Measurements from ENCODE around the gene FANCG. TPM values are rescaled to one million over a fixed set of nuclear protein-coding genes. Genes with fewer than 3 reads are reported as not detected.
A peak's percentile ranks its signal among the peaks of the same experiment; 100 is the strongest.

Gene FANCG
- total RNA-seq, 1 donor = 10.9 TPM

GRCh38 chr9:35105571-35106342, 26.0 kb upstream of the FANCG start:
- Histone ChIP-seq H3K4me2 (ENCODE audit: insufficient read depth, low read length) (no peak overlapping the region), H3K27ac (ENCODE audit: low read depth, low read length) (no peak overlapping the region), H3K4me1 (ENCODE audit: insufficient read depth, low read length) (peaks cover 31% of the 10 kb centered on the region), H3K9me3 (ENCODE audit: low read depth, low read length) (no peaks in the 10 kb centered on the region), H2AFZ (ENCODE audit: low read length) (no peak overlapping the region), H3K79me2 (ENCODE audit: insufficient read depth, low read length) (peaks cover 65% of the 10 kb centered on the region), H3K36me3 (ENCODE audit: insufficient read depth, low read length) (peaks cover 60% of the 10 kb centered on the region), H3K27me3 (ENCODE audit: insufficient read depth, low read length) (no peaks in the 10 kb centered on the region), H3K4me3 (ENCODE audit: insufficient read depth, low read length) (no peak overlapping the region), H4K20me1 (ENCODE audit: insufficient read depth, low read length) (peaks cover 29% of the 10 kb centered on the region)
- peak; percentile 59 for DNase-seq (ENCODE audit: insufficient read length, low spot score, missing footprints)
- TF ChIP-seq, protein P1, sequence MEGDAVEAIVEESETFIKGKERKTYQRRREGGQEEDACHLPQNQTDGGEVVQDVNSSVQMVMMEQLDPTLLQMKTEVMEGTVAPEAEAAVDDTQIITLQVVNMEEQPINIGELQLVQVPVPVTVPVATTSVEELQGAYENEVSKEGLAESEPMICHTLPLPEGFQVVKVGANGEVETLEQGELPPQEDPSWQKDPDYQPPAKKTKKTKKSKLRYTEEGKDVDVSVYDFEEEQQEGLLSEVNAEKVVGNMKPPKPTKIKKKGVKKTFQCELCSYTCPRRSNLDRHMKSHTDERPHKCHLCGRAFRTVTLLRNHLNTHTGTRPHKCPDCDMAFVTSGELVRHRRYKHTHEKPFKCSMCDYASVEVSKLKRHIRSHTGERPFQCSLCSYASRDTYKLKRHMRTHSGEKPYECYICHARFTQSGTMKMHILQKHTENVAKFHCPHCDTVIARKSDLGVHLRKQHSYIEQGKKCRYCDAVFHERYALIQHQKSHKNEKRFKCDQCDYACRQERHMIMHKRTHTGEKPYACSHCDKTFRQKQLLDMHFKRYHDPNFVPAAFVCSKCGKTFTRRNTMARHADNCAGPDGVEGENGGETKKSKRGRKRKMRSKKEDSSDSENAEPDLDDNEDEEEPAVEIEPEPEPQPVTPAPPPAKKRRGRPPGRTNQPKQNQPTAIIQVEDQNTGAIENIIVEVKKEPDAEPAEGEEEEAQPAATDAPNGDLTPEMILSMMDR (IDR thresholded peaks at IDR 0.05; ENCODE audit: extremely low read depth, low read depth, low read length) = no peak

DNA sequence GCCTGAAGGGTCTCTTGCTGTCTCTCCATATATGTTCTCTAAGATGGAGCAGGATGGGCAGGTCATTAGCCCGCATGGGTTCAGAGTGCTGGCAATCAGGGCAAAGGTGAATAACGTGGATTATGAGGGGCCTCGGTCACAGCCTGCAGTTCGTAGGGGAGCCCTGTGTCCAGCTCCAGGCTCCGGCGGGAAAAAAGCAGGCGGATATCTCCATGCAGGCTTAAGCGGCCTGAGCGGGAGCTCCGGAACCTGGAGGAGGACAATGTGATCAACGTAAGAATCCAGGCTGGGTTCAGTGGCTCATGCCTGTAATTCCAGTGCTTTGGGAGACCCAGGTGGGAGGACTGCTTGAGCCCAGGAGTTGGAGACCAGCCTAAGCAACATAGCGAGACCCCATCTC, 25.4 kb upstream of the FANCG start:
- Histone ChIP-seq H3K9me3 (ENCODE audit: low read depth, low read length) (no peaks in the 10 kb centered on the region), H3K4me3 (ENCODE audit: insufficient read depth, low read length) (no peak overlapping the region), H3K4me2 (ENCODE audit: insufficient read depth, low read length) (no peak overlapping the region), H3K27me3 (ENCODE audit: insufficient read depth, low read length) (no peaks in the 10 kb centered on the region), H4K20me1 (ENCODE audit: insufficient read depth, low read length) (peaks cover 26% of the 10 kb centered on the region), H2AFZ (ENCODE audit: low read length) (no peak overlapping the region), H3K36me3 (ENCODE audit: insufficient read depth, low read length) (peaks cover 67% of the 10 kb centered on the region), H3K79me2 (ENCODE audit: insufficient read depth, low read length) (peaks cover 59% of the 10 kb centered on the region), H3K4me1 (ENCODE audit: insufficient read depth, low read length) (peaks cover 24% of the 10 kb centered on the region), H3K27ac (ENCODE audit: low read depth, low read length) (no peak overlapping the region)
- TF ChIP-seq, protein P1 (IDR thresholded peaks at IDR 0.05; ENCODE audit: extremely low read depth, low read depth, low read length) = no peak
- no peak for DNase-seq (ENCODE audit: insufficient read length, low spot score, missing footprints)

DNA sequence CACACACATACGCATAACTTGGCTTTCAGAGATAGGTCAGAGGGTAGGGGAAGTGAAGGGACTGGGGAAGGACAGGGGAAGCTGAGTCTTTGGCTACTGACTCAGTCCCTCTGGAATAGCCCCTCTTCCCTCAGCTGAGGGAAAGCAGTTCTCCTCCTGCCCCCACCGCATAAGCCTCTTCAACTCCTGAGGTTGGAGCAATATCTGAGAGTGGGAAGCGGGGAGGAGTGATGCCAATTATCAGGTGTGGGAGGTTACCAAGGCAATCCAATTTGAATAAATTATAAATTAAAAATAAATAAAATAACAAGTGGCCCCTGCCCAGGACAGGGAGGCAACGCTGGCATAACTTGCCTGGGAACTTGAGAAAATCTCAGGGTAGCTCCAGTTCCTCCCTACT, 24.8 kb upstream of the FANCG start:
- Histone ChIP-seq H3K4me2 (ENCODE audit: insufficient read depth, low read length) (no peak overlapping the region), H3K79me2 (ENCODE audit: insufficient read depth, low read length) (peaks cover 53% of the 10 kb centered on the region), H3K4me3 (ENCODE audit: insufficient read depth, low read length) (no peak overlapping the region), H3K36me3 (ENCODE audit: insufficient read depth, low read length) (peaks cover 72% of the 10 kb centered on the region), H4K20me1 (ENCODE audit: insufficient read depth, low read length) (peaks cover 23% of the 10 kb centered on the region), H3K27ac (ENCODE audit: low read depth, low read length) (peak overlapping the region; percentile 97), H3K27me3 (ENCODE audit: insufficient read depth, low read length) (no peaks in the 10 kb centered on the region), H3K9me3 (ENCODE audit: low read depth, low read length) (no peaks in the 10 kb centered on the region), H3K4me1 (ENCODE audit: insufficient read depth, low read length) (peaks cover 20% of the 10 kb centered on the region), H2AFZ (ENCODE audit: low read length) (no peak overlapping the region)
- DNase-seq (ENCODE audit: insufficient read length, low spot score, missing footprints) = peak; percentile 10
- TF ChIP-seq, protein P1 (IDR thresholded peaks at IDR 0.05; ENCODE audit: extremely low read depth, low read depth, low read length) = no peak

GRCh38 chr9:35103660-35104191, 24.0 kb upstream of the FANCG start:
- Histone ChIP-seq H3K9me3 (ENCODE audit: low read depth, low read length) (no peaks in the 10 kb centered on the region), H2AFZ (ENCODE audit: low read length) (peak overlapping the region; percentile 94), H3K4me2 (ENCODE audit: insufficient read depth, low read length) (peak overlapping the region; percentile 97), H3K36me3 (ENCODE audit: insufficient read depth, low read length) (peaks cover 68% of the 10 kb centered on the region), H3K27me3 (ENCODE audit: insufficient read depth, low read length) (no peaks in the 10 kb centered on the region), H3K79me2 (ENCODE audit: insufficient read depth, low read length) (peaks cover 45% of the 10 kb centered on the region), H3K4me3 (ENCODE audit: insufficient read depth, low read length) (peak overlapping the region; percentile 74), H3K4me1 (ENCODE audit: insufficient read depth, low read length) (peaks cover 20% of the 10 kb centered on the region), H4K20me1 (ENCODE audit: insufficient read depth, low read length) (peaks cover 14% of the 10 kb centered on the region), H3K27ac (ENCODE audit: low read depth, low read length) (peak overlapping the region; percentile 97)
- peak; percentile 83 for DNase-seq (ENCODE audit: insufficient read length, low spot score, missing footprints)
- TF ChIP-seq, protein P1 (IDR thresholded peaks at IDR 0.05; ENCODE audit: extremely low read depth, low read depth, low read length) = no peak
